ENCODE data around the gene IPO13.

IPO13 gene

DNA sequence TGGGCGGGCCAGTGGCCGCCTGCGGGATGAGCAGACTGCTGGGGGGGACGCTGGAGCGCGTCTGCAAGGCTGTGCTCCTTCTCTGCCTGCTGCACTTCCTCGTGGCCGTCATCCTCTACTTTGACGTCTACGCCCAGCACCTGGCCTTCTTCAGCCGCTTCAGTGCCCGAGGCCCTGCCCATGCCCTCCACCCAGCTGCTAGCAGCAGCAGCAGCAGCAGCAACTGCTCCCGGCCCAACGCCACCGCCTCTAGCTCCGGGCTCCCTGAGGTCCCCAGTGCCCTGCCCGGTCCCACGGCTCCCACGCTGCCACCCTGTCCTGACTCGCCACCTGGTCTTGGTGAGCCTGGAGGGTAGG is 34.4 kb downstream of the IPO13 start:
- TF ChIP-seq ZNF565 (CRISPR knock-in tag; conservative IDR thresholded peaks at IDR 0.05; ENCODE audit: low read depth) (no peak), TCF4 (CRISPR knock-in tag; IDR thresholded peaks at IDR 0.05; ENCODE audit: borderline replicate concordance) (no peak), GLIS3 (CRISPR knock-in tag; IDR thresholded peaks at IDR 0.05) (no peak)

DNA sequence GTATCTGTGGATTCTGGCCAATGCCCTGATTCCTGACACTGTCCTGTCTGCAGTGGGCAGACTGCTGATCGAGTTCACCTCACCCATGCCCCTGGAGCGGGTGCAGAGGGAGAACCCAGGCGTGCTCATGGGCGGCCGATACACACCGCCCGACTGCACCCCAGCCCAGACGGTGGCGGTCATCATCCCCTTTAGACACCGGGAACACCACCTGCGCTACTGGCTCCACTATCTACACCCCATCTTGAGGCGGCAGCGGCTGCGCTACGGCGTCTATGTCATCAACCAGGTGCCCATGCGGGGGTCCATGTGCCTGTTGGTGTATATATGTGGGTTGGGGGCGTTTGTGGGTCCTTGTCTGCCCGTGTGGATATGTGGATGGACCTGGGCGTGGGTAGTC is 34.9 kb downstream of the IPO13 start:
- no peak for TF ChIP-seq ZNF565 (CRISPR knock-in tag; conservative IDR thresholded peaks at IDR 0.05; ENCODE audit: low read depth)
- TF ChIP-seq SNAI2 (CRISPR knock-in tag; IDR thresholded peaks at IDR 0.05), result no peak
- no peak for TF ChIP-seq GLIS3 (CRISPR knock-in tag; IDR thresholded peaks at IDR 0.05)
- TF ChIP-seq OSR1 (CRISPR knock-in tag; IDR thresholded peaks at IDR 0.05), result no peak
- no peak for TF ChIP-seq RARB (CRISPR knock-in tag; IDR thresholded peaks at IDR 0.05)
- no peak for ATAC-seq

More for the DNA sequence above, 34.4 kb downstream of the IPO13 start:
- ATAC-seq, result no peak

DNA sequence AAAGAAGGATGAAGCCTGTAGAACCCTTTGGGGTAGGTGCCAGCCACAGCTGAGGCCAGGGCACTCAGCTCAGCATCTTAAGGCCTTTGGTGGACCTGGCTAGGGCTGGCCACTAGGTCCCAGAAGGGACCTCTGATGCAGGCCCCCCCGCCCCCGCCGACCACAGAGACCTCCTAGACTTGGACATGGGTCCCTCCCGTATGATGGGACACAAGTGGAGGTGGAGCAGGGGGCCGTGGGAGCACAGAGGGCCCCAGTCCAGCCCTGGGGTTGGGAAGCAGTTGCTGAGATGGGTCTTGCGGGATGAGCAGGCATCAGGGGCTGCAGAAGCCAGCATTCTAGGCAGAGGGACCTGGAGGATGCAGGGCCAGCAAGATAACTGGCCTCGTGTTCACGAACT is 35.5 kb downstream of the IPO13 start:
- no peak for ATAC-seq
- TF ChIP-seq PPARA (CRISPR knock-in tag; IDR thresholded peaks at IDR 0.05; ENCODE audit: borderline replicate concordance) (no peak), TOX (CRISPR knock-in tag; IDR thresholded peaks at IDR 0.05; ENCODE audit: borderline replicate concordance) (no peak), TCF4 (CRISPR knock-in tag; IDR thresholded peaks at IDR 0.05; ENCODE audit: borderline replicate concordance) (no peak), CSDC2 (CRISPR knock-in tag; IDR thresholded peaks at IDR 0.05) (no peak), SNAI2 (CRISPR knock-in tag; IDR thresholded peaks at IDR 0.05) (no peak), ARNTL (CRISPR knock-in tag; IDR thresholded peaks at IDR 0.05; ENCODE audit: borderline replicate concordance, low read depth) (no peak), ZNF70 (CRISPR knock-in tag; IDR thresholded peaks at IDR 0.05) (no peak), BACH2 (CRISPR knock-in tag; IDR thresholded peaks at IDR 0.05; ENCODE audit: borderline replicate concordance) (no peak), ZC3H10 (CRISPR knock-in tag; IDR thresholded peaks at IDR 0.05) (no peak), OSR1 (CRISPR knock-in tag; IDR thresholded peaks at IDR 0.05) (no peak), ZFP3 (CRISPR knock-in tag; IDR thresholded peaks at IDR 0.05) (no peak), ISL1 (CRISPR knock-in tag; IDR thresholded peaks at IDR 0.05) (no peak), ZNF8 (CRISPR knock-in tag; IDR thresholded peaks at IDR 0.05) (no peak)
- TF ChIP-seq, protein P1, sequence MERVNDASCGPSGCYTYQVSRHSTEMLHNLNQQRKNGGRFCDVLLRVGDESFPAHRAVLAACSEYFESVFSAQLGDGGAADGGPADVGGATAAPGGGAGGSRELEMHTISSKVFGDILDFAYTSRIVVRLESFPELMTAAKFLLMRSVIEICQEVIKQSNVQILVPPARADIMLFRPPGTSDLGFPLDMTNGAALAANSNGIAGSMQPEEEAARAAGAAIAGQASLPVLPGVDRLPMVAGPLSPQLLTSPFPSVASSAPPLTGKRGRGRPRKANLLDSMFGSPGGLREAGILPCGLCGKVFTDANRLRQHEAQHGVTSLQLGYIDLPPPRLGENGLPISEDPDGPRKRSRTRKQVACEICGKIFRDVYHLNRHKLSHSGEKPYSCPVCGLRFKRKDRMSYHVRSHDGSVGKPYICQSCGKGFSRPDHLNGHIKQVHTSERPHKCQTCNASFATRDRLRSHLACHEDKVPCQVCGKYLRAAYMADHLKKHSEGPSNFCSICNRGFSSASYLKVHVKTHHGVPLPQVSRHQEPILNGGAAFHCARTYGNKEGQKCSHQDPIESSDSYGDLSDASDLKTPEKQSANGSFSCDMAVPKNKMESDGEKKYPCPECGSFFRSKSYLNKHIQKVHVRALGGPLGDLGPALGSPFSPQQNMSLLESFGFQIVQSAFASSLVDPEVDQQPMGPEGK (CRISPR knock-in tag; IDR thresholded peaks at IDR 0.05; ENCODE audit: borderline replicate concordance), result no peak
- TF ChIP-seq, protein P2, sequence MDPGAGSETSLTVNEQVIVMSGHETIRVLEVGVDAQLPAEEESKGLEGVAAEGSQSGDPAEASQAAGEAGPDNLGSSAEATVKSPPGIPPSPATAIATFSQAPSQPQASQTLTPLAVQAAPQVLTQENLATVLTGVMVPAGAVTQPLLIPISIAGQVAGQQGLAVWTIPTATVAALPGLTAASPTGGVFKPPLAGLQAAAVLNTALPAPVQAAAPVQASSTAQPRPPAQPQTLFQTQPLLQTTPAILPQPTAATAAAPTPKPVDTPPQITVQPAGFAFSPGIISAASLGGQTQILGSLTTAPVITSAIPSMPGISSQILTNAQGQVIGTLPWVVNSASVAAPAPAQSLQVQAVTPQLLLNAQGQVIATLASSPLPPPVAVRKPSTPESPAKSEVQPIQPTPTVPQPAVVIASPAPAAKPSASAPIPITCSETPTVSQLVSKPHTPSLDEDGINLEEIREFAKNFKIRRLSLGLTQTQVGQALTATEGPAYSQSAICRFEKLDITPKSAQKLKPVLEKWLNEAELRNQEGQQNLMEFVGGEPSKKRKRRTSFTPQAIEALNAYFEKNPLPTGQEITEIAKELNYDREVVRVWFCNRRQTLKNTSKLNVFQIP (CRISPR knock-in tag; IDR thresholded peaks at IDR 0.05; ENCODE audit: borderline replicate concordance, low read depth), result no peak
- TF ChIP-seq, protein P3, sequence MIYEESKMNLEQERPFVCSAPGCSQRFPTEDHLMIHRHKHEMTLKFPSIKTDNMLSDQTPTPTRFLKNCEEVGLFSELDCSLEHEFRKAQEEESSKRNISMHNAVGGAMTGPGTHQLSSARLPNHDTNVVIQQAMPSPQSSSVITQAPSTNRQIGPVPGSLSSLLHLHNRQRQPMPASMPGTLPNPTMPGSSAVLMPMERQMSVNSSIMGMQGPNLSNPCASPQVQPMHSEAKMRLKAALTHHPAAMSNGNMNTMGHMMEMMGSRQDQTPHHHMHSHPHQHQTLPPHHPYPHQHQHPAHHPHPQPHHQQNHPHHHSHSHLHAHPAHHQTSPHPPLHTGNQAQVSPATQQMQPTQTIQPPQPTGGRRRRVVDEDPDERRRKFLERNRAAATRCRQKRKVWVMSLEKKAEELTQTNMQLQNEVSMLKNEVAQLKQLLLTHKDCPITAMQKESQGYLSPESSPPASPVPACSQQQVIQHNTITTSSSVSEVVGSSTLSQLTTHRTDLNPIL (CRISPR knock-in tag; IDR thresholded peaks at IDR 0.05; ENCODE audit: low read depth), result no peak
- TF ChIP-seq, protein P4, sequence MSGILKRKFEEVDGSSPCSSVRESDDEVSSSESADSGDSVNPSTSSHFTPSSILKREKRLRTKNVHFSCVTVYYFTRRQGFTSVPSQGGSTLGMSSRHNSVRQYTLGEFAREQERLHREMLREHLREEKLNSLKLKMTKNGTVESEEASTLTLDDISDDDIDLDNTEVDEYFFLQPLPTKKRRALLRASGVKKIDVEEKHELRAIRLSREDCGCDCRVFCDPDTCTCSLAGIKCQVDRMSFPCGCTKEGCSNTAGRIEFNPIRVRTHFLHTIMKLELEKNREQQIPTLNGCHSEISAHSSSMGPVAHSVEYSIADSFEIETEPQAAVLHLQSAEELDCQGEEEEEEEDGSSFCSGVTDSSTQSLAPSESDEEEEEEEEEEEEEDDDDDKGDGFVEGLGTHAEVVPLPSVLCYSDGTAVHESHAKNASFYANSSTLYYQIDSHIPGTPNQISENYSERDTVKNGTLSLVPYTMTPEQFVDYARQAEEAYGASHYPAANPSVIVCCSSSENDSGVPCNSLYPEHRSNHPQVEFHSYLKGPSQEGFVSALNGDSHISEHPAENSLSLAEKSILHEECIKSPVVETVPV (CRISPR knock-in tag; IDR thresholded peaks at IDR 0.05), result no peak

DNA sequence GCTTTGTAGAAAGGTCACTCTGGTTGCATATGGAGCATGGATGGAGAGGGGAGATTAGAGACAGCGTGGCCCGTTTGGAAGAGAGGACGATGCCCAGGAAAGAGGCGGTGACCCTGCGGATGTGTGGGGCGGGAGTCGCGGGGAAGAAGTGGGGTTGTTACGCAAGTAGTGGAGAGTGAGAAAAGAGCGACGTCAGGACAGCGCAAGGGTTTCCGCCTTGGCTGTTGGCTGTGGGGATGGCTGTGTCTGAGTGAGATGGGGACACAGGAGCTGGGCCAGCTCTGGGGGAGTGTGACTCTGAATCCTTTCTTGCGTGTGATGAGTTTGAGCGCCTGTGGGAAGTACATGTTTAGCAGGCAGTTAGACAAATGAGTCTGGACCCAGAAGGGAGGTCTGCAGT is 36.1 kb downstream of the IPO13 start:
- TF ChIP-seq, protein P2 (CRISPR knock-in tag; IDR thresholded peaks at IDR 0.05; ENCODE audit: borderline replicate concordance, low read depth), result no peak
- TF ChIP-seq ISL1 (CRISPR knock-in tag; IDR thresholded peaks at IDR 0.05) (no peak), TCF4 (CRISPR knock-in tag; IDR thresholded peaks at IDR 0.05; ENCODE audit: borderline replicate concordance) (no peak), BACH2 (CRISPR knock-in tag; IDR thresholded peaks at IDR 0.05; ENCODE audit: borderline replicate concordance) (no peak), ZC3H10 (CRISPR knock-in tag; IDR thresholded peaks at IDR 0.05) (no peak), ESRRG (CRISPR knock-in tag; IDR thresholded peaks at IDR 0.05) (no peak), CSDC2 (CRISPR knock-in tag; IDR thresholded peaks at IDR 0.05) (no peak), SNAI2 (CRISPR knock-in tag; IDR thresholded peaks at IDR 0.05) (no peak), ZNF70 (CRISPR knock-in tag; IDR thresholded peaks at IDR 0.05) (no peak), GLIS3 (CRISPR knock-in tag; IDR thresholded peaks at IDR 0.05) (no peak), RARB (CRISPR knock-in tag; IDR thresholded peaks at IDR 0.05) (no peak), TOX (CRISPR knock-in tag; IDR thresholded peaks at IDR 0.05; ENCODE audit: borderline replicate concordance) (no peak), ZNF8 (CRISPR knock-in tag; IDR thresholded peaks at IDR 0.05) (no peak)
- TF ChIP-seq, protein P1 (CRISPR knock-in tag; IDR thresholded peaks at IDR 0.05; ENCODE audit: borderline replicate concordance), result no peak
- TF ChIP-seq, protein P4 (CRISPR knock-in tag; IDR thresholded peaks at IDR 0.05), result no peak
- TF ChIP-seq, protein P3 (CRISPR knock-in tag; IDR thresholded peaks at IDR 0.05; ENCODE audit: low read depth), result no peak

More for the DNA sequence above, 36.1 kb downstream of the IPO13 start:
- ATAC-seq, result no peak
